Adrenal gland (tissue), 12 donors: ENCODE measurements around the gene UBE2L3. TPM values are rescaled to one million over a fixed set of nuclear protein-coding genes. Genes with fewer than 3 reads are reported as not detected.
"Not testable (repeated sequence)": the region's sequence is repeated elsewhere in the genome, so short reads cannot be mapped to it uniquely, and the experiment has no call there.

Experiments used
- DNase-seq, 7 donors: peaks; one replicate each; pipeline ENCODE4 v3.0.0-alpha.2; 2019 to 2020
- H3K27ac ChIP-seq, 5 donors: fragments of 200-600 bp; sonication (generic) in 4 of 5; 1 replicate in 3 of 5; 2 replicates in 2 of 5; pipeline versions ENCODE4 v1.5.1 to v1.8.0; 2016 to 2020; ENCODE audit warnings: mild to moderate bottlenecking in 1 of 5
- H3K27me3 ChIP-seq: fragments of 200-600 bp; 2 replicates; pipeline ENCODE4 v1.8.0; 2021
- H3K36me3 ChIP-seq, 2 donors: fragments of 200-600 bp; replicated peaks in 1 of 2; 1 replicate in 1 of 2; 2 replicates in 1 of 2; pipeline versions ENCODE4 v1.5.1 to v1.8.0; 2018 to 2022
- H3K4me1 ChIP-seq, 2 donors: fragments of 200-600 bp; replicated peaks in 1 of 2; 1 replicate in 1 of 2; 2 replicates in 1 of 2; pipeline versions ENCODE4 v1.5.1 to v1.8.0; 2018 to 2021
- H3K4me3 ChIP-seq, 4 donors: fragments of 200-600 bp; sonication (generic) in 3 of 4; one replicate each; pipeline ENCODE4 v1.5.1; 2016 to 2018
- H3K9me3 ChIP-seq, 3 donors: fragments of 200-600 bp; sonication (generic) in 1 of 3; replicated peaks in 1 of 3; 1 replicate in 2 of 3; 2 replicates in 1 of 3; pipeline versions ENCODE4 v1.5.1 to v1.8.0; 2016 to 2021
- CTCF ChIP-seq, 6 experiments: fragments of 450-650 bp in 4 of 6; fragments of 200-600 bp in 2 of 6; sonication (generic) in 1 of 6; IDR thresholded peaks; 1 replicate in 5 of 6; 2 replicates in 1 of 6; pipeline versions ENCODE4 v1.5.1 to v1.8.0; 2016 to 2021; ENCODE audit warnings: antibody characterized with exemption in 6 of 6, mild to moderate bottlenecking in 2 of 6, moderate library complexity in 1 of 6
- POLR2A ChIP-seq, 2 donors: fragments of 450-650 bp; IDR thresholded peaks; one replicate each; pipeline ENCODE4 v1.6.1; 2017; ENCODE audit warnings: antibody characterized with exemption in 2 of 2, mild to moderate bottlenecking in 2 of 2, moderate library complexity in 1 of 2
- WGBS, 4 donors: extraction: QIAGEN DNeasy Blood & Tissue Kit in 2 of 4; methylation state at CpG; one replicate each; pipeline versions ENCODE4 v1.1.5 to v1.1.7; 2013 to 2017; 5-methylcytosine and 5-hydroxymethylcytosine counted together
- intact Hi-C, 2 donors: fragments of 100-400 bp; cut with DNase I; formaldehyde crosslinking; loops; one replicate each; pipeline versions ENCODE4 v1.14.1 to v1.15.0; 2022 to 2023
- polyA plus RNA-seq, 3 donors: library from polyadenylated mRNA; stranded (reverse); fragments of 200-250 nt in 2 of 3; fragments of 350-450 nt in 1 of 3; fragmentation: Illumina TruSeq in 1 of 3; extraction: RNeasy Lipid Tissue Mini Kit (QIAGEN cat#74804) in 1 of 3; gene quantifications; one replicate each; pipeline ENCODE4 v1.2.3, GENCODE V29; 2013 to 2014
- total RNA-seq, 9 donors: library from RNA; depleted of rRNA in 4 of 9; stranded (reverse); fragments of >200 nt in 4 of 9; fragments of 120-200 nt in 1 of 9; fragmentation: NEBNext Ultra II Directional in 1 of 9; extraction: Animal tissue kit (Norgen Biotek cat#: 25700) in 1 of 9; gene quantifications; one replicate each; pipeline versions ENCODE4 v1.1.0 to v1.2.4, GENCODE V29; 2013 to 2023
- donor health status: healthy with polysubstance abuse.
- donor health status: Bipolar disorder and iron deficiency.
- donor health status: DM: yes; HTN: yes; CAD: no.
- donor health status: DM: no; HTN: no; CAD: no.
- donor health status: DM: no; HTN: no; CAD: no.
- donor health status: DM: yes; HTN: yes; CAD: no.

The UBE2L3 gene
- total and polyA plus RNA-seq, 12 donors, result 48.5 to 142 (median 61.8) TPM

GRCh38 chr22:21643533-21644357, 76.2 kb downstream of the UBE2L3 start:
- TF ChIP-seq CTCF (IDR thresholded peaks at IDR 0.05), result no peak
- no peak for TF ChIP-seq POLR2A (IDR thresholded peaks at IDR 0.05)
- peak overlapping the region in 1 of 4 donors; percentile 58 for H3K4me3 ChIP-seq

GRCh38 chr22:21645513-21645912, 78.0 kb downstream of the UBE2L3 start:
- peaks cover 10 to 19% of the 10 kb centered on the region in 2 donors for H3K4me1 ChIP-seq
- H3K27ac ChIP-seq, intact Hi-C loops, DNase-seq, H3K4me3 ChIP-seq, H3K9me3 ChIP-seq, H3K27me3 ChIP-seq, H3K36me3 ChIP-seq: not testable (repeated sequence)
- WGBS, 4 donors, result 88 to 94% (median 92%) methylated on average over 5 to 6 of the region's 6 CpGs

More at GRCh38 chr22:21643533-21644357, 76.2 kb downstream of the UBE2L3 start:
- Histone ChIP-seq H3K27ac (no peak overlapping the region), H3K9me3 (no peaks in the 10 kb centered on the region), H3K27me3 (no peaks in the 10 kb centered on the region), H3K36me3 (peaks cover 0 to 7% of the 10 kb centered on the region in 2 donors), H3K4me1 (peaks cover 10 to 19% of the 10 kb centered on the region in 2 donors)
- DNase-seq, result no peak
- intact Hi-C loops, result no loop called here
- WGBS, 4 donors, result 89 to 93% (median 92%) methylated on average over 20 to 22 of the region's 22 CpGs

GRCh38 chr22:21646608-21647590, 79.4 kb downstream of the UBE2L3 start:
- Histone ChIP-seq H3K36me3 (peaks cover 0 to 7% of the 10 kb centered on the region in 2 donors), H3K4me3 (no peak overlapping the region), H3K27me3 (no peaks in the 10 kb centered on the region), H3K27ac (no peak overlapping the region), H3K4me1 (peaks cover 17 to 19% of the 10 kb centered on the region in 2 donors), H3K9me3 (no peaks in the 10 kb centered on the region)
- TF ChIP-seq POLR2A (IDR thresholded peaks at IDR 0.05) (no peak), CTCF (IDR thresholded peaks at IDR 0.05) (peak; percentile 80 to 91 (median 88))
- peak; percentile 76 to 94 (median 88) for DNase-seq
- intact Hi-C loops, result no loop called here
- WGBS, 4 donors, result 33 to 43% (median 42%) methylated on average over 12 to 14 of the region's 14 CpGs

GRCh38 chr22:21650280-21650679, 82.8 kb downstream of the UBE2L3 start:
- H3K27ac ChIP-seq, result no peak overlapping the region
- H3K4me3 ChIP-seq, result no peak overlapping the region
- peaks cover 0 to 4% of the 10 kb centered on the region in 2 donors for H3K36me3 ChIP-seq
- DNase-seq, result no peak
- no peaks in the 10 kb centered on the region for H3K9me3 ChIP-seq
- H3K27me3 ChIP-seq, result no peaks in the 10 kb centered on the region
- TF ChIP-seq CTCF (IDR thresholded peaks at IDR 0.05) (no peak), POLR2A (IDR thresholded peaks at IDR 0.05) (no peak)
- WGBS, 4 donors, result 90 to 99% (median 95%) methylated on average over 7 of the region's 7 CpGs
- intact Hi-C loops, result no loop called here
- peaks cover 12 to 14% of the 10 kb centered on the region in 2 donors for H3K4me1 ChIP-seq
